Type B pancreatic cell (in vitro differentiated cells): ENCODE data around the gene SNAP25. TPM values are rescaled to one million over a fixed set of nuclear protein-coding genes. Genes with fewer than 3 reads are reported as not detected.

Source experiments
- DNase-seq: peaks from one replicate; pipeline ENCODE4 v3.0.0; 2021; ENCODE audit warnings: mixed read lengths; ENCODE audit not compliant: unreplicated experiment; ENCODE audit errors: extremely low spot score
- H3K27ac Mint-ChIP-seq: 2 replicates; pipeline ENCODE4 v1.8.0; 2021; ENCODE audit warnings: mild to moderate bottlenecking, mixed read lengths
- H3K27me3 Mint-ChIP-seq: 2 replicates; pipeline ENCODE4 v1.8.0; 2021; ENCODE audit warnings: mixed read lengths
- H3K36me3 Mint-ChIP-seq: 2 replicates; pipeline ENCODE4 v1.8.0; 2021; ENCODE audit warnings: mixed read lengths
- H3K4me1 Mint-ChIP-seq: one replicate; pipeline ENCODE4 v1.8.0; 2021; ENCODE audit warnings: mixed read lengths; ENCODE audit not compliant: unreplicated experiment
- H3K4me3 Mint-ChIP-seq: 2 replicates; pipeline ENCODE4 v1.8.0; 2021; ENCODE audit warnings: mild to moderate bottlenecking, mixed read lengths
- H3K9me3 Mint-ChIP-seq: 2 replicates; pipeline ENCODE4 v1.8.0; 2021; ENCODE audit warnings: mixed read lengths
- total RNA-seq: library from RNA; stranded (reverse); gene quantifications from 2 replicates; pipeline ENCODE4 v1.2.1, GENCODE V29; 2021; ENCODE audit warnings: low replicate concordance
- TF ChIP-seq, protein P1 (sequence below): fragments of 200-600 bp; sonication (generic); conservative IDR thresholded peaks from 2 replicates; pipeline ENCODE4 v1.5.0; 2021; ENCODE audit warnings: antibody characterized with exemption, mild to moderate bottlenecking

SNAP25 gene
- total RNA-seq, 1 donor from 2014 or later = 12.5 TPM

DNA sequence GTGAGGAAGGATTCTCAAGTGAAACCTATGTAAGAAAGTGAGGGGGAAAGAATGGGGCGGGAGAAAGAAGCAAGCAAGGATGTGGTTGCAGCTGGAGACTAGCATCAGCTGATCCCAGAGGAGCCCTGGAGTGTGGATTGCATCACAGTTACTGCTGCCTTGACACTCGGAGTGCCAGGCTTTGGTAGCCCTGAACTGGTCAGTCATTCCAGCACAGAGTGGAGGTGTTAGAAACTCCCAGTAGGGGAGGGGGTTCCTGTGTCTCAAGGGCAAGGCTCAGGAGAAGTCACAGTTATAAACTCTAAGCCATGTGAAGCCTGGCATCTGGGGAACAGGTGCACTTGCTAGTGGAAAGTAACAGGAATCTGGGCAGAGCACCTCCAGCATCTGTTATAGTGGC lies 23.5 kb downstream of the SNAP25 start:
- Mint-ChIP-seq H3K27ac (no peak overlapping the region), H3K9me3 (no peaks in the 10 kb centered on the region), H3K4me3 (no peak overlapping the region), H3K27me3 (peaks cover 2% of the 10 kb centered on the region), H3K36me3 (no peaks in the 10 kb centered on the region), H3K4me1 (peaks cover 4% of the 10 kb centered on the region)
- DNase-seq = no peak
- TF ChIP-seq, protein P1, sequence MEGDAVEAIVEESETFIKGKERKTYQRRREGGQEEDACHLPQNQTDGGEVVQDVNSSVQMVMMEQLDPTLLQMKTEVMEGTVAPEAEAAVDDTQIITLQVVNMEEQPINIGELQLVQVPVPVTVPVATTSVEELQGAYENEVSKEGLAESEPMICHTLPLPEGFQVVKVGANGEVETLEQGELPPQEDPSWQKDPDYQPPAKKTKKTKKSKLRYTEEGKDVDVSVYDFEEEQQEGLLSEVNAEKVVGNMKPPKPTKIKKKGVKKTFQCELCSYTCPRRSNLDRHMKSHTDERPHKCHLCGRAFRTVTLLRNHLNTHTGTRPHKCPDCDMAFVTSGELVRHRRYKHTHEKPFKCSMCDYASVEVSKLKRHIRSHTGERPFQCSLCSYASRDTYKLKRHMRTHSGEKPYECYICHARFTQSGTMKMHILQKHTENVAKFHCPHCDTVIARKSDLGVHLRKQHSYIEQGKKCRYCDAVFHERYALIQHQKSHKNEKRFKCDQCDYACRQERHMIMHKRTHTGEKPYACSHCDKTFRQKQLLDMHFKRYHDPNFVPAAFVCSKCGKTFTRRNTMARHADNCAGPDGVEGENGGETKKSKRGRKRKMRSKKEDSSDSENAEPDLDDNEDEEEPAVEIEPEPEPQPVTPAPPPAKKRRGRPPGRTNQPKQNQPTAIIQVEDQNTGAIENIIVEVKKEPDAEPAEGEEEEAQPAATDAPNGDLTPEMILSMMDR = no peak

DNA sequence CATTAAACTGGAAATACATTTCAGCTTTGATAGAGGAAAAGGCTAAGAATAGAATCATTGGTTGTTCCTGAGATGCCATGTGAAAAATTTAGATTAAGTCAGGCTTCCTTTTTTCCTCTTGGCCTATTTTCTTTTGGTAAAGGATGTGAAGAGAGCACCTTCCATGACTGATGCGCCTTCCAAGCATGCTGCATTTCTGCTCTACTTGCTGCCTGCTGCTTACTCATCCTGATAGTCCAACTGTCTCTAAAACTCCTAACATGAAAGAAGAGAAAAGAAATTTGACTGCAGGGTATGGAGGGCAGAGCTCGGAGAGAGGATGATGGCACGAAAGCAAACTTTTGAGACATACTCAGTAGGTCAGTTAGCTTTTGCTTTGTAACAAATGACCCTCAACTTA lies 28.8 kb downstream of the SNAP25 start:
- H3K4me1 Mint-ChIP-seq = no peaks in the 10 kb centered on the region
- no peak overlapping the region for H3K27ac Mint-ChIP-seq
- H3K9me3 Mint-ChIP-seq = no peaks in the 10 kb centered on the region
- TF ChIP-seq, protein P1 = no peak
- no peaks in the 10 kb centered on the region for H3K36me3 Mint-ChIP-seq
- peaks cover 3% of the 10 kb centered on the region for H3K27me3 Mint-ChIP-seq
- H3K4me3 Mint-ChIP-seq = no peak overlapping the region
- no peak for DNase-seq

DNA sequence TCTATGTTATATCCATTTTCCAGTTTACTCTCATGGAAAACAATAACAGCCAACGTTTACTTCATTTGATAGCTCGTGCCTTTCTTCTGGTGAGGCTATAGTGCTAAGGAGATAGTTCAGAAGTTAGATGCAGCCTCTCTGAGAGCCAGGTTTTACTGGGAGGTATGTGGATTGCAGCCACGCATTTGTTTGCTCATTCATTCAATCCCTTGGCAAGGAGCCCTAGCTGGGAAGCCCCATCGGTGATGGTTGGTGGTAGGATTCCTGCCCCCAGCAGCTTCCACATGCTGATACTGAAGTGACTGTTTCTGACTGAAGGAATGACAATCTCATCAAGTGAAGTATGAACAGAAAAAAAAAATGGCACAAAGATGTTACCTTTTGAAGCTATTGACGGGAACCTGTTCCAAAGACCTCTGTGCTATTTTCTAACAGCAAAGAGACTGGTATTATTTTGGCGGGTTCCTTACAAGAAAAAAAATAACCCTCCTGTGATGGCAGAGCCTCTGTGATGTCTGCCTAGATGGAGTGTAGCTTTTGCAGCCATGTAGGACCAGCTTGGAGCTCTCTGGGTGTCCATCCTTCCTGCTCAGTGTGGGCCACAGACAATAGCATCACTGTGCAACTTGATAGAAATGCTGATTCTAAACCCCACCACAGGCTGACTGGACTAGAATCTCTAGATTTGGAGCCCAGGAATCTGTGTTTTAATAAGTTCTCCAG lies 30.6 kb downstream of the SNAP25 start:
- Mint-ChIP-seq H3K9me3 (no peaks in the 10 kb centered on the region), H3K27me3 (peaks cover 3% of the 10 kb centered on the region), H3K4me1 (no peaks in the 10 kb centered on the region), H3K4me3 (no peak overlapping the region), H3K27ac (no peak overlapping the region), H3K36me3 (no peaks in the 10 kb centered on the region)
- no peak for DNase-seq
- TF ChIP-seq, protein P1 = no peak

DNA sequence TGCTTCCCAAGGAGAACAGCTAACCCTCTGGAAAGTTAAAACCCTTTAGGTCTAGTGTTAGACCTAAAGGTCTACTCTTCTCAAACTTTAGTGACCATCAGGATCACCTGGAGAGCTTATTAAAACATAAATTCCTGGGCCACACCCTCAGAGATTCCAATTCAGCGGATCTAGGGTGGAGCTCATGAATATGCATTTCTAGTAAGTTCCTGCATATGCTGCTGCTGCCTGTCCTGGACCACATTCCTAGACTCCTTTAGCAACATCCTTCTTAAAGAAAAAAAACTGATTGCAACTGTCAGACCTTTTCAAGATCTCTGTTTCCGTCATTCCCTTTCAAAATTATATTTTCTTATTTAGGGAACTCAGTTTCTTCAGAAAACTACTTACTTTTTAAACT lies 31.2 kb downstream of the SNAP25 start:
- Mint-ChIP-seq H3K4me3 (no peak overlapping the region), H3K36me3 (no peaks in the 10 kb centered on the region), H3K4me1 (no peaks in the 10 kb centered on the region), H3K9me3 (no peaks in the 10 kb centered on the region), H3K27me3 (peaks cover 6% of the 10 kb centered on the region), H3K27ac (no peak overlapping the region)
- TF ChIP-seq, protein P1 = no peak
- no peak for DNase-seq

DNA sequence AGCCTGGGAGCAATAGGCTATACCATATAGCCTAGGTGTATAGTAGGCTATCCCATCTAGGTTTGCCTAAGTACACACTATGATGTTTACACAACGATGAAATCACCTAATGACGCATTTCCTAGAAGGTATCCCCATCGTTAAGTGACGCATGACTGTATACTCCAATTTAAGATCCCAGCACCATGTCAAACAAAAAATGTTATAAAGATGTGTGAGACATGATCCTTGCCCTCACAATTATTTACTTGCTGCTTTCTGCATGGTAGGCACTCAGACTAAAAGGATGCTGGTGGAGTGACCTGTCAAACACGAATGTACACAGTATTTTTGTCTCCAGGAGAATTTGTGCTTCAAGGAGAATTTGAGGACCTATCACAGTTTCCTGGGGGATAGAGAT lies 32.3 kb downstream of the SNAP25 start:
- DNase-seq = no peak
- no peaks in the 10 kb centered on the region for H3K36me3 Mint-ChIP-seq
- TF ChIP-seq, protein P1 = no peak
- H3K4me1 Mint-ChIP-seq = no peaks in the 10 kb centered on the region
- no peaks in the 10 kb centered on the region for H3K9me3 Mint-ChIP-seq
- H3K27ac Mint-ChIP-seq = no peak overlapping the region
- H3K4me3 Mint-ChIP-seq = no peak overlapping the region
- H3K27me3 Mint-ChIP-seq = peaks cover 6% of the 10 kb centered on the region
